Astrocyte of the hippocampus (primary cell): Measurements from ENCODE around the gene COL23A1.

ENCODE experiments used
- DNase-seq: peaks from one replicate; pipeline ENCODE4 v3.0.0; 2011; ENCODE audit warnings: low read depth, low spot score

Gene COL23A1

DNA sequence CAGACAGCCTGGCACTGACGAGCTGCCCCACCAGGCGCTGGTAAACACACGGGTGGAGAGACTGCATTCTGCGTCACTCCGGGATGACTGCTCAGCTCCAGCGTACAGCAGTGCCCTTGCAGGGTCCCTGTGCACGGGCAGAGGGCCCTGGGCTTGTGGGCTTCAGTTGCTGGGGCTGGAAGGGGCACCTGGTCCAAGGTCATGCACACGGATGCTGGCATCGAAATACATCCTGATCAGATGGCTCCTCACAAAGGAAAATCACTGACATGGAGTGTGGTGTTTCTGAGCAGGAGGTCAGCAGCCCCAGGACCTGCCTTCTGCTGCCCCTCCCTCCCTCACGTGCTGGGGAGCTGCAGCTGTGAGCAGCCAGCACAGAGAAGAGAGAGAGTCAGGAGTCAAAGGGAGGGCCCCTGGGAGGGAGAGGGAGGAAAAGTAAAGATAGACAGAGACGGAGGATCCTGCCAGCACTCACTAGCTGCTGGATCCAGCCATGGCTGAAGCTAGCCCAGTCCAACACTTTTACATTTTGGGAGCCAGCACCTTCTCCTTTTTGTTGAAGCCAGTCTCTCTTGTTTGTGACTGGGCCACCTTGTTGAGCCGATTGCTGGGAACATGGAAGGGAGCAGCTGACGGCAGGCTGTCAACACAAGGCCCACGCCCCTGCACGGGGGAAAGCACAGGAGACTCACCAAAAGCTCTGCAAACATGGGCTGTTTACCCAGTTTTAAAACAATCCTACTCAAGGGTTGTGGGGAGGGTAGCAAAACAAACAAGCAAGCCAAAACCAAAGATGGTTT is 191.1 kb downstream of the COL23A1 start:
- DNase-seq: no peak

DNA sequence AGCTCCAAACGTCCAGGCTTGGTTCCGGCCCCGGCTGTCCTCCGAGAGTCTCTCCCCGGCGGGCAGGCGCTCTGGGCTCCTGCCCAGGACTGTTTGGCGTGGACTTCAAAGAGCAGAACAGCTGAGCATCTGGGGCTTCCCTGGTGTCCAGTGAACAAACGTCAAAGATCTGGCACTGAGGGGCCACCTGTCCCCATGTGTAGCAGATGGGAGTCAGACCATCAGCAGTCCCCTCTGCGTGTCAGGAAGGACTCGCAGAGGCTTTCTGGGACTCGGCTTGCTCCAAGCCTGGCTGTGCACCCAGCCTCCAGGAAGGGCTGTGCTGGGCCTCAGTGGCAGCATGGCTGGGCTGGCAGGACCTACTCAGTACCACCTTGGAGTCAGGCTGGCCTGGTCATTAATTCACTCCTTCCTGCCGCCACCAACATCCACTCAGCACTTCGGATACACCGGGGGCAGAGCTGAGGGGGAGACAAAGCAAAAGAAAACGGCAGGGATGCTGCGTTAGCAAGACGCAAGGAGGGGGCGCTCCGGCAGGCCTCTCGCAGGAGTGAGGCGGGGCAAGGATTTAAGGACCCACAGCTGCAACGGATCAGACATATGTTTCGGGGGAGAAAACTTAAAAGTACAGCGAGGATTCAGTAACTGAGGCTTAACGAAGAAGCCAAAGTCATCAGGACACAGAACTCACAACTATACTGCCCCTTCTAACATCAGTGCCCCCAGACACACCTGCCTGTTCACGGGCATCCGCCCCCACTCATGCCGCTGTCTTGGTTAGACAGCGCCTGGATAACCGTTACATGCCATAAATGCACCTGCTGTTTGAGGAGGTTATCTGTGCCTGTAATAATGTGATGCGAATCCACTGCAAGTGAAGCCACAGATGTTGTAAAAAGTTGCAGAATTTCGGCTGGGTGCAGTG is 193.1 kb downstream of the COL23A1 start:
- no peak for DNase-seq

DNA sequence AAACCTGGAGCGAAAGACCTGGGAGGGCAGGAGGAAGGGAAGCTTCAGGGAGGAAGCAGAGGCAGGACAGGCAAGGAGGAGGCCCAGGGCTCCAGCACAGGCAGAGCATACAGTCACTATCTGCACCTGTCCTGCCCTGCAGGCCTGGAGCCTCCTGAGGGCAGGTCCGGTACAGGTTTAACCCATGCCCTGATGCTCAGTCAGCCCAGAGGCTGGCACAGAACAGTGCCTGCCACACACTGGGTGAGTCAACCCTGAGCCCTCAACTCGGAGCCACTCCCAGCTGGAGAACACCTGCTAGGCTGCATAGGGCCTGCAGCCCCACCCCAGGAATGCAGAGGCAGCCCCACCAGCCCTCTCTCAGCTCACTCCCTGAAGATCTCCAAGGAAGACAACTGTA is 196.1 kb downstream of the COL23A1 start:
- DNase-seq: no peak

DNA sequence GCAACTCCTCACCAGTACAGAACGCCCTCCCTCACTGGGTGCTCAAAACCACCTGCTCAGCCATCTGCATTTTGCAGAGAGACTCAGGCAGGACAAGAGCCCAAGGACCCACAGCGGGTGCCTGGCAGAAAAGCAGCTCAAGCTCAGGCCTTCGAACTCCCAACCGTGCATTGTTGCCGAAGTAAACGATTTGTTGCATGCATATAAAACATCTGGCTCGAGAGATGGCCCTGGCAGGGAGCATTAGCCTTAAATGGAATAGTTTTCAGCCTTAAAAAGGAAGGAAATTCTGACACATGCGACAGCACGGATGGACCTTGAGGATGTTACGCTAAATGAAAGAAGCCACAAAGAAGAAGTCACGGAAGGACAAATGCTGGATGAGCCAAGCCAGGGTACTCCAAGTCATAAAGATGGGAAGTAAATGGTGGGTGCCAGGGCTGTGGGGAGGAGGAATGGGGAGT is 197.2 kb downstream of the COL23A1 start:
- DNase-seq: no peak

DNA sequence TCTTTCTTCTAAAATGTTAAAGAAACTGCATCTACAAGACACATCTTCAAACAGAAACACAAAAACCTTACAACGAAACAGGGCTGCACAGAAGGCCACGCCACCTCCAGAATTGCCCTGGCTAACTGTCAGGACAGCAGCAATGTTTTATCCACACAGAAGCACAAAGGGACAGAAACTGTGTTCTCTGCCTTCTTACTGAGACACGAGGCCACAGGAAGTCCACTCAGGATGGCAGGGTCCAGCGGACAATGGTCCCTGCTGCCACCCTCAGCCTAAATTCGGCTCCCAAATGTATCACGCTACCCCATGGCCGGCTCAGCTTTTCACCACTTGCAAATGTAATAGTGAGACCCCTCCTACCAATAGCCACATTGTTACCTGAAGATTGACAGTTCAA is 197.8 kb downstream of the COL23A1 start:
- no peak for DNase-seq

DNA sequence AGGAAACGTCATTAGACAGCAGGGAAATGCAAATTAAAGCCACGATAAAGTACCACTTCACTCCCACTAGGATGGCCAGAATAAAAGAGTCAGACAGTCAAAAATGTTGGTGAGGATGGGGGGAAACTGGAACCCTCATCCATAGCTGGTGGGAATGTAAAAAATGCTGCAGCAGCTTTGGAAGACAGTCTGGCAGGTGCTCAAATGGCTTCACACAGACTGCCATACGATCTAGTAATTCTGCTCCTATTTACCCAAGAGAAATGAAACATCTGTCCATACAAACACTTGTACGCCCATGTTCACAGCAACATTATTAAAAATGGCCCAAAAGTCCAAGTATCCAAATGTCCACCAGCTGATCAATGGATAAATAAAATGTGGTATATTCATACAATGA is 198.7 kb downstream of the COL23A1 start:
- DNase-seq: no peak

DNA sequence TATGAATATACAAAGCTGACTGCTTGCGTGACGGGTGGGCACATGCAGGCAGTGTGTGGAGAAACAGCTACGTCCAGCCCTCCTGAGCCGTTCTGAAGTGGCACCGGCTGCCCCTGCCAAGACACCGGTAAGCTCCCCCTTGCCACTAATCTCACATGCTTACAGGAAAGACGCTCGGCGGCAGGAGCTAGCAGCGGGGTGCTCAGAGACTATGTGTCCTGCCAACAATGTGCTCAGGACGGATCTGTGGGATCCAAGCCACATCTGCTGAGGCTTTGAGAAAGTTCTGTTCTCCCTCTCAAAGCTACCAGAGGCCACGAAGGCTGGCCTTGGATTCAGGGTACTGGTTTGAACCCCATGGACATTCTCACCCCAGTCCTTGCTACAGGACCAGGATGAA is 200.4 kb downstream of the COL23A1 start:
- DNase-seq: no peak

DNA sequence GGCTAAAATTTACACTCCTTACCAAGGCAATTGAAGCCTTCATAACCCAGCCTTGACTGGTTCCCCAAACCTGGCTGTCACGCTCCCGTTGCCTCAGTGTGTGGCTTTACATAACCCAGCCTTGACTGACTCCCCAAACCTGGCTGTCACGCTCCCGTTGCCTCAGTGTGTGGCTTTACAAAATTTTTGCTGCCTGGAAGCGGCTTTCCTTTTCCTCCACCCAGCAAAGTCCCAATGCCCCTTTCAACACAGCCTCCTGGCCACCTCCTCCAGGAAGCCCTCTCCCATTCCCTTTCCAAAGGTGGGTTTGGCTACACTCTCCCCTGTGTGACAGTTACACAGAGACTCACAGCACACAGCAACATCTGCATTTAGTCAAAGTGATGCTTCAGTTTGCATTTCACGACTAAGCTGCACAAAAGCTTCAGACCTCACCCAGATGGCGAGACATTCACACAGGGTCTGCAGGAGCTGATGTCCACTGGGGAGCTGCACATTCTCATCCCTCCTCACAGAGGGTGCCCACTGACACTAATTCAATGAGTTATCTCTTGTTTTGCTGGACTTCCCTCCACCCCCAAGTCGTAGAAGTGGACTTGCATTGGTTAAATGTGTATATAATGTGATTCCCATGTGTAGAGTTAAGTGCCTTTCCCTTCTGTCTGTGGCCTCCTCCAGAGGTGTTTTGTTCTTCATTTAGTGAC is 201.0 kb downstream of the COL23A1 start:
- no peak for DNase-seq

DNA sequence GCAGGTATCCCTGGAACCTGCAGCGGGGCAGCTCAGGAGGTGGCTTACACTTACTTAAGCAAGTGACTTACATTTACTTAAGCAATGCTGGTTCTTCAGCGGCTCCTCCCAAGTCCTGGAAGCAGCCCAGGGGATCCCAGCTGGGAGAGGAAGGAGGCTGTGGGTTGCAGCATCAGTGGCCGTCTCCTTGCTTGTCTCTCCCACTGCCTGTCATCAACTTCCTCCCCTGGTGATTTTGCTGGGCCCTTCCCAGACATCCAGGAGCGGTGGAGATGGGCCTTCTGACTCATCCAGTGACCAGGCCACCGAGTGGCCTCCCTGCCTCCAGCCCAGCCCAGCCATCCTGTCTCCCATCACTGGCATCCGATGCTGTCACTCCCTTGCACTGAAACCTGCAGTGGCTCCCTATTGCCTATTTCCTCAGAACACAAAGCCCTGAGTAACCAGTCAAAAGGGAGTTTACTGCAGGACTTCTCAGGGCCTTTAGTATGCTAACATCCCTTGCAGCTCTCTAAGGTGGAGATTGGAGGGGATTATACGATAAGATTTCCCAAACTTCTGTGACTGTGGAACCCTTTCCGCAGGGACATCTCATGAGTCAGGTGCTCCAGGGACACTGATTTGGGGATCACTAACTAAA is 201.7 kb downstream of the COL23A1 start:
- no peak for DNase-seq

DNA sequence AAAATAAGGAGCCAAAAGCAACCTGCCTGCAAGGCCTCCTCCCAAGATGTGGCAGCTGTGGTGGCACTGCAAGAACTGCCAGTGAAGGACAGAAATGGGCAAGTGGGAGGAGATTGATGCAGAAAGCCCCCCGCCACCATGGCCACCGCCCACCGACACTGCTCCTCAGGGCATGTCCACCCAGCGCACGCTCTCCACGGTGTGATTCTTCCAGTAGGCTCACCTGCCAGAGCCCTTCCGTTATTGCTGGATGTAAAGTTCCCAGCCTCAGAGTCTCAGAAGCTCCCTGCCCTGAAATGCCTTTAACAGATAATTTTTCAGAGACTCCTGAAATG is 202.4 kb downstream of the COL23A1 start:
- DNase-seq: no peak

DNA sequence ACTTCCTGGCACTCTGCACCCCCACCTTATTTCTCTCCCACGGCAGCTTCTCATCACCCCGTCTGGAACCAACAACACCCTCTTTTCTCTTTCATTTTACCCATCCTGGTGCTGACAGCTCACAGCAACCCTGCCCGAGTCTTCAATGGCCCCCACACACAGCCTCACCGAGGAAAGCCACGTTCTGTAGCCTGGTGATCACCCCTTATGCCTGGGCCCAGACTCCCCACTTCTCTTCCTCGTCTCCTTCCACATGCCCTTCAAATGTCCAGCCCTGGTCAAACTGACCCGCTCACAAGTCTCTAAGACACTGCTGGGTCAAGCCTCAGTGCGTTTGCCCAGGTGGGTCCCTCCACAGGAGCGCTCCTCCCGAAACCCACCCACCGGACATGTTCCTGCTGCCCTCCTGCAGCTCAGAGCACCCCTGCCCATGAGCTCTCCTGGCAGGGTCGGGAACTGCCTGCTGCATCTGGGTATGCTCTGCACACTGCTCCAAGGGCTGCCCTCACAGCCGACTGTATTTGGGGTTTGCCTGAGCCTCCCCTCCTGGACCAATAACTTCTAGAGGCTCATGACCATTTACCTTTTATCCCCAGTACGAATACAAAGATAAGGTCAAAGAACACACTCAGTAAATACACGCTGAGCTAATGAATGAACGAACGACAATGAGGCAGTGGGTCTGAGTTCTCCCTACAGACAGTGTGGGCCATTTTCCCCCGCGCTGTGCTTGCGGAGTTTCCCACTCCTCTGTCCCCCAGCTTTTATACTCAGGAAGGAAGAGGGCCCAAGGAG is 202.9 kb downstream of the COL23A1 start:
- DNase-seq: no peak

DNA sequence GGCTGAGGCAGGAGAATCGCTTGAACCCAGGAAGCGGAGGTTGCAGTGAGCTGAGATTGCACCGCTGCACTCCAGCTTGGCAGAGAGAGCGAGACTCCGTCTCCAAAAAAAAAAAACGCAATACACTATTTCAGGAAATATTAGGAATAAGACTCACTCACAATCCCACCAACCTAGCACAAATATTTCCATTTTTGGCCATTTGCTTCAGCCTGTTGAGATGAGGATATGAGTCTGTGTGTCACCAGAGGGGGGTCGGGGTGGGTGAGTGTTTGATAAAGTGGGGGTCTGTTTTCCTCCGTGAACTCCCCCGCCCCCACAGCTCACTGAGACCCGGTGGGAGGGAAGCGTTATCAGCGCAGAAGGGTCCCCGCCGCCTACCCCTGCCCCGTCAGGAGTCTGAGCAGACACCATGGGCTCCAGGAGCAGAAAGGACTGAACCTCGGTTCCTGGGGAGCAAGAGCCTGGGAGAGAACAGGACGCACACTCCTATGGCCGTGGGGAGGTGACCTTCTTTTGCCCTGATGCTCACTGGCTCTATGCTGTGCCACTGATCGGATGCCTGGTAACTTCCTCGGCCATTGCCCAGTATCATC is 203.8 kb downstream of the COL23A1 start:
- DNase-seq: no peak

DNA sequence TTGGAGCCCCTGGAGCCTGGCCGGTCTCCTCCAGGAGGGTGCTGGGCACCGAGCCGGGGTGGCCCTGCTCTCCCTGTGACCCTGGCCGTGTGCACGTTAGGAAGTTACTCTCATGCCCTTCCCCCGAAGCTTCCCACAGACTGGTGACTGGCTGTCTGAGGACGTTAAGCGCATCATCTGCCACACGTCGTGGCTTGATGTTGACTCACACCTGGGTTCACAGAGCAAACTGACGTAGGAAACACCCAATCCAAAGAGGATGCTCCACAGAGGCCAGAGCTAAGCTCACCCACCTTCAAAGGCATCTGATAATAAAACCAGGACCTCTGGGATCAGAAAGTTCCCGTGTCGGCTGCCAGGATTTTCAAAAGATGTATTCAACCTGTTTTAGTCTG is 204.7 kb downstream of the COL23A1 start:
- DNase-seq: no peak

DNA sequence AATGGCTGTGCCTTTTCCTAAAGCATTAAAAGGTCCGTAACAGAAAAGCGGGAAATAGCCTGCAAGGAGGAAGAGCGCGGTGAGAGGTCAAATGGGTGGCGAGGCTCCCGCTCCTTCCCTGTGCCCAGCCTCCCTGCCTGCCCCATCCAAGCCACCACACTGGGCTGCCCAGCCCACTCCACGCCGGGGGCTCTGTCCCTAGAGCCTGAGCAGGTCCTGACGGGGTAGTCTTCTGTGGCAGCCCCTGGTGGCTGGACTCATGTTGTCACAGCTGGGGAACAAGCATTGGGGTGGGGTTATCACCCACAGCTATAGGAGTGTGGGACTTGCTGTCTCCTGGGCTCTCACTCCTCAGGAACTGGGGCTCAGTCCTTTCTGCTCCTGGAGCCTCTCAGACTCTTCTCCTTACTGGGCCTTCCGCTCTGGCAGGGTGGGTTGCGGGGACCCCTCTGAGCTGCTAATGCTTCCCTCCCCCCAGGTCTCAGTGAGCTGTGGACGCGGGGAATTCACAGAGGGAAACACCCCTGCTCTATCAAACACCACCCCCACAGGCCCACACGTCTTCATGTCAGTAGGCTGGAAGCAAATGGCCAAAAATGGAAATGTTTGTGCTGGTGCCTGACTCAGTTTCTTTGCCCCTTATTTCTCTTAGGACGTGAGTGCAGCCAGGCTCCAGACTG is 205.2 kb downstream of the COL23A1 start:
- DNase-seq: no peak

DNA sequence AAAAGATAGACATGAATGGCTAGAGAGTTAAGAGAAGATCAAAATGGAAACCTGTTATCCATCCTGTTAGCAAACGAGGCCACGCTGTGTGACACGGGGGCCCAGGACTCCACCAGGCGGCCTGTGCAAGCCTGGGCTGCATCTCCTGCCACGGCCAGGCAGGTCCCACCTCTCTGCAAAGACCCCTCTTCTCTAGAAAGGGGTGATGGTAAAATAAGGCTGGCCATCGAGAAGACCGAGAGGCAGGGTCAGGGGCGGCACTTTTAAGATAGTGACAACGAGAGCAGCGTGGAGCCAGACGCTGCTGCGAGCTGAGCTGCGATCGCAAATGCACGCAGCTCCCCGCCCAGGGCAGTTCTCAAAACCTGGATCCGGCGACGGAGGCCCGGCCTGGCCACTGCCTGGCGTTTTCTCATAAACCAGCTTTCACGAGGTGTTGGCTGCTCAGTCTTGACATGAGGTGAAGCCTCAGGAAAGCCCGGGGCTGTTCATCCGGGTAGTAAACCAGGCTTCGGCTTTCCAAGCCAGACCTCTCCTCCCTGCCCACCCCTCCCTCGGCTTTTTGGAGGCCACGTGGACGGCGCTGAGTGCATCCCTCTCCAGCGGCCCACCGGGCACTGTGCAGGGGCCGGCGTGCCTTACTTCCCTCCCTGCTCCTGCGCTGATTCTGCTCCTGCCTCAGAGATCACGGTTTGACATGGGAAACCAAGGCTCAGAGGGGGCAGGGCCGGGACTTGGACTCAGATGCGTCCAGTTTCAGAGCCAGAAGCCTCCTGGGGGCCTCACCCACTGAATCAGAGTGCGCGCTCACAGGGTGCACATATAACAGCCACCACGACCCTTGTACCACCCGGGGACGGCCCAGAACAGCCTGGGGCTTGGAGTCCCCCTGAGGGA is 206.0 kb downstream of the COL23A1 start:
- DNase-seq: no peak

DNA sequence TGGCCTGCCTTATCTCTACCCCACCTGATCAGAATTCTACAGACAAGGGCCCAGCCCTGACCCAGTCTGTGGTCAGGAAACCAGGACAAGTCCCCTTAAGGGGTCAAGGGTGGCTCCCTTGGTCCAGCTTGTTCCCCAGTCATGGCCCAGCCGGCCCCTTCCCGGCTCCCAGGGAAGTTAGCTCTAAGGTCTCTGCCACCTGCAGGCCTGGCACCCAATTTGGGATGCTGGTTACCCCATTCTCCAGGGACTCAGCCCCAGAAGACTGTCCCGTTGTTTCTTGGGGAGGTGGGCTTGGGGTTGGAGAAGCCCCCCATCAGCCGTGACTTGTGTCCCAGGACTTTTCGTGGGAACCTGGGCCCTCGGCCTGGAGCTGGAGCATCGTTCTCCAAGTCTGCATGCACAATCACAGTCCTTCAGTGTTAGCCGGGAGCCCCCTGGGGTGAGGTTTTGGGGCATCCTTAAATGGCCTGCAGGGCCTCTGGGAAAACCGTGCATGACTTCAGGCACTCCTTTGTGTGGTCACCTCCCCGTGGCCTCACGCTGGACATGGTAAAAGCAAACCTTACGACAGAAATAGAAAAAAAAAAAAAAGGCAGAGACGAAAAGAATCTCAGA is 206.8 kb downstream of the COL23A1 start:
- no peak for DNase-seq

DNA sequence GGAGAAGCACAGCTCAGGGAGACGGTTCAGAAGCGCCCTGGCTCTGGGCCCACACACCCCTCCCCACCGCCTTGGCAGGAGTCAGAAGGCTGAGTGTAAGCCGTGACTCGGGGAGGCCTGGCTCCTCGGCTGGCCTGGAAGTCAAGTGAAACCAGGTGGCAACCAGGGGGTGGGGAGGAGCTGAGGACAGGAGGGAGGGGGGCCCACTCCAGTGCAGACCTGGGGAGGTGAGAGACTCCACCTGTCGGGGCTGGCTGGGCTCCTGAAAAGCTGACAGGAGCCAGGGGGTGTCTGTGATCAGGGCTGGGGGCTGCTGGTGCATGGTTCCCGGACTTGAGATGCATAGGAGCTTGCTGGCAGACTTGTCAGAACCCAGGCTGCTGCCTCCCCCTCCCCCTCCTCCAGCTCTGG is 207.4 kb downstream of the COL23A1 start:
- DNase-seq: no peak

DNA sequence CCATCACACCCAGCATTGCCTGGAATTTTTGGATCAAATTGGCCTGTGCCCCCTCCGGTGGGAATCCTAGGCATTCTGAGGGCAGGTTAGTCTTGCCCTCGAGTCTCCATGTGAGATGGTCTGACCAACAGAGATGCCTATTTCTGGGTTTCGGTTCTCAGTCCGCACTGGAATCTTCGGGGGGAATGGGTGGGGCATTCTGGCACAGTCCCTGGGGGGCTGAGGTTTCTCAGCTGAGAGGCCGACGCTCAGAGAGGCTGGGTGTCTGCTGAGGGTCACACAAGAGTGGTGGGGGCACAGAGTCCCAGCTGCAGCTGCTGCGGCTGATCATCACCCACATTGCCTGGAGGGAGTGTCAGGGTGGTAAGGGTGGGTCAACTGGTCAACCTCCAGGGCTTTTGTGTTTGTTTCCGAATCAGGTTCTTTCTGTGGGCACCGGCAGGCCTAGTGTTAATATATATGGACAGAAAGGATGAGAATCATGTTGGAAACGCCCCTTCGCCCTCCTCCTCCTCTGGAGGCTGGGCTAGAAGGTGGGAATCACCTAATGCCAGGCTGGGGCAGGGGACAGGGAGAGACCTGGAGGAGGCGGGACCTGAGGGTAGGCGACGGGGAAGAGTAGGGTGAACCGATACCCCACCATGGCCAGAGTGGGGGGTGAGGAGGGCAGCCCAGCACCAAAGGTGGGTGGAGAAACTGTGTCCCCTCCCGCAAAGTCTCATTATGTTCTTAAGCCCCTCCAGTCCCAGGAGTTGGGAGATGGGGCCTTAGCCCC is 208.1 kb downstream of the COL23A1 start:
- no peak for DNase-seq
